H1 (cell line): Measurements from ENCODE around the gene PTGIS. TPM values are rescaled to one million over a fixed set of nuclear protein-coding genes. Genes with fewer than 3 reads are reported as not detected.
A peak's percentile ranks its signal among the peaks of the same experiment; 100 is the strongest.

ENCODE experiments used
- CTCF ChIA-PET: fragments of 300-600 bp; sonication (Branson Sonifier 250); formaldehyde crosslinking; loops from one replicate; lab custom pipeline; 2021; ENCODE audit not compliant: partially characterized antibody; lab: Charles Lee
- POLR2A ChIA-PET: fragments of 300-600 bp; sonication (Branson Sonifier 250); formaldehyde crosslinking; loops from one replicate; lab custom pipeline; 2021; ENCODE audit warnings: inconsistent platforms; ENCODE audit not compliant: partially characterized antibody; lab: Charles Lee
- DNase-seq, 2 experiments: peaks; one replicate each; pipeline versions ENCODE4 v3.0.0 to v3.0.0-alpha.2; 2010 to 2022; ENCODE audit warnings: low spot score in 2 of 2, low read depth in 1 of 2, mixed read lengths in 1 of 2
- FAIRE-seq: peaks from 2 replicates; lab custom pipeline; 2011; peaks lifted over from hg19 to GRCh38; lab: Jason Lieb, UNC
- H2AFZ ChIP-seq: 2 replicates; pipeline ENCODE4 v1.8.1; 2012; ENCODE audit warnings: low read length, inconsistent platforms
- H2AK5ac ChIP-seq: 2 replicates; pipeline ENCODE4 v1.6.1; 2013; ENCODE audit warnings: low read depth, low read length
- H2BK120ac ChIP-seq: replicated peaks from 2 replicates; pipeline ENCODE3; 2013; ENCODE audit warnings: low read depth, low read length, inconsistent platforms
- H2BK12ac ChIP-seq: 2 replicates; pipeline ENCODE4 v1.6.1; 2013; ENCODE audit warnings: low read depth, low read length
- H2BK15ac ChIP-seq: 2 replicates; pipeline ENCODE4 v1.6.1; 2013; ENCODE audit warnings: low read length
- H2BK20ac ChIP-seq: 2 replicates; pipeline ENCODE4 v1.6.1; 2013; ENCODE audit warnings: low read length
- H2BK5ac ChIP-seq: 2 replicates; pipeline ENCODE4 v1.6.1; 2013; ENCODE audit warnings: low read depth, low read length
- H3K14ac ChIP-seq: 2 replicates; pipeline ENCODE4 v1.6.1; 2013; ENCODE audit warnings: inconsistent platforms; ENCODE audit not compliant: insufficient read length
- H3K18ac ChIP-seq: 2 replicates; pipeline ENCODE4 v1.6.1; 2013; ENCODE audit warnings: low read length; ENCODE audit errors: extremely low read depth
- H3K23ac ChIP-seq: 2 replicates; pipeline ENCODE4 v1.6.1; 2013; ENCODE audit warnings: inconsistent platforms; ENCODE audit not compliant: insufficient read length
- H3K23me2 ChIP-seq: 2 replicates; pipeline ENCODE4 v1.6.1; 2013; ENCODE audit warnings: low read depth, low read length
- H3K27ac ChIP-seq: 2 replicates; pipeline ENCODE4 v1.6.1; 2011; ENCODE audit warnings: low read depth, low read length, inconsistent platforms
- H3K27me3 ChIP-seq, 4 experiments: replicated peaks in 1 of 4; 1 replicate in 1 of 4; 2 replicates in 3 of 4; pipeline versions ENCODE4 v1.6.1 to v1.8.1; 2011 to 2013; ENCODE audit warnings: low read length in 3 of 4, mild to moderate bottlenecking in 3 of 4, inconsistent platforms in 2 of 4, mixed read lengths in 2 of 4, moderate library complexity in 1 of 4; ENCODE audit not compliant: control insufficient read depth in 3 of 4, insufficient read depth in 3 of 4; ENCODE audit errors: extremely low read depth in 1 of 4
- H3K36me3 ChIP-seq, 4 experiments: 2 replicates each; pipeline versions ENCODE4 v1.6.1 to v1.8.1; 2011 to 2013; ENCODE audit warnings: mild to moderate bottlenecking in 4 of 4, low read length in 3 of 4, moderate library complexity in 2 of 4, control low read depth in 1 of 4, inconsistent platforms in 1 of 4; ENCODE audit not compliant: insufficient read depth in 4 of 4, control insufficient read depth in 2 of 4
- H3K4ac ChIP-seq: replicated peaks from 2 replicates; pipeline ENCODE3; 2013; ENCODE audit warnings: low read length, low read depth, mixed read lengths, inconsistent platforms; ENCODE audit not compliant: insufficient read length
- H3K4me1 ChIP-seq, 4 experiments: replicated peaks in 1 of 4; 1 replicate in 1 of 4; 2 replicates in 3 of 4; pipeline versions ENCODE4 v1.6.1 to v1.8.1; 2011 to 2013; ENCODE audit warnings: low read length in 3 of 4, inconsistent platforms in 2 of 4, mixed read lengths in 1 of 4; ENCODE audit not compliant: insufficient read depth in 4 of 4, control insufficient read depth in 3 of 4
- H3K4me2 ChIP-seq, 2 experiments: 2 replicates each; pipeline versions ENCODE4 v1.6.1 to v1.8.1; 2011 to 2013; ENCODE audit warnings: low read depth in 2 of 2, low read length in 2 of 2, control low read depth in 1 of 2, inconsistent platforms in 1 of 2, mild to moderate bottlenecking in 1 of 2; ENCODE audit not compliant: insufficient read depth in 1 of 2
- H3K4me3 ChIP-seq, 4 experiments: fragments of 200-600, 300-600 bp in 1 of 4; sonication (generic), shearing (Covaris generic), sonication (Bioruptor Twin) in 1 of 4; 2 replicates each; pipeline versions ENCODE4 v1.5.1 to v1.8.1; 2011 to 2016; ENCODE audit warnings: low read length in 4 of 4, low read depth in 3 of 4, control low read depth in 2 of 4, inconsistent platforms in 2 of 4, mild to moderate bottlenecking in 2 of 4, mixed read lengths in 1 of 4, moderate library complexity in 1 of 4; ENCODE audit not compliant: insufficient read depth in 2 of 4; ENCODE audit errors: extremely low read depth in 1 of 4
- H3K56ac ChIP-seq: replicated peaks from 2 replicates; pipeline ENCODE3; 2013; ENCODE audit warnings: low read depth, mild to moderate bottlenecking, mixed read lengths, low read length, inconsistent platforms; ENCODE audit not compliant: insufficient read length
- H3K79me1 ChIP-seq: 2 replicates; pipeline ENCODE4 v1.6.1; 2013; ENCODE audit warnings: low read depth, low read length, control low read depth
- H3K79me2 ChIP-seq, 2 experiments: 2 replicates each; pipeline versions ENCODE4 v1.6.1 to v1.8.1; 2012 to 2013; ENCODE audit warnings: low read length in 2 of 2, mild to moderate bottlenecking in 2 of 2, inconsistent platforms in 1 of 2; ENCODE audit not compliant: insufficient read depth in 2 of 2, control insufficient read depth in 1 of 2
- H3K9ac ChIP-seq, 4 experiments: replicated peaks in 1 of 4; 1 replicate in 1 of 4; 2 replicates in 3 of 4; pipeline versions ENCODE4 v1.6.1 to v1.8.1; 2011 to 2013; ENCODE audit warnings: low read depth in 3 of 4, low read length in 3 of 4, control low read depth in 2 of 4, mild to moderate bottlenecking in 2 of 4, moderate library complexity in 2 of 4, inconsistent platforms in 1 of 4; ENCODE audit errors: extremely low read depth in 1 of 4
- H3K9me3 ChIP-seq, 2 experiments: 2 replicates each; pipeline versions ENCODE4 v1.6.1 to v1.8.1; 2012 to 2013; ENCODE audit warnings: mild to moderate bottlenecking in 2 of 2, moderate library complexity in 2 of 2, control low read depth in 1 of 2, inconsistent platforms in 1 of 2, low read depth in 1 of 2, low read length in 1 of 2, mixed read lengths in 1 of 2; ENCODE audit not compliant: insufficient read depth in 2 of 2
- H4K20me1 ChIP-seq, 2 experiments: replicated peaks in 1 of 2; 2 replicates each; pipeline versions ENCODE3 to v1.8.1; 2011 to 2013; ENCODE audit warnings: inconsistent platforms in 2 of 2, low read length in 2 of 2, mild to moderate bottlenecking in 1 of 2; ENCODE audit not compliant: insufficient read depth in 2 of 2, control insufficient read depth in 1 of 2
- H4K5ac ChIP-seq: 2 replicates; pipeline ENCODE4 v1.6.1; 2013; ENCODE audit warnings: low read length, low read depth, mixed read lengths, inconsistent platforms; ENCODE audit not compliant: insufficient read length
- H4K8ac ChIP-seq: 2 replicates; pipeline ENCODE4 v1.8.0; 2013; ENCODE audit warnings: mild to moderate bottlenecking, moderate library complexity, low read length, inconsistent platforms; ENCODE audit not compliant: insufficient read depth; ENCODE audit errors: extremely low read depth
- H4K91ac ChIP-seq: replicated peaks from 2 replicates; pipeline ENCODE3; 2013; ENCODE audit warnings: low read length, mixed read lengths, inconsistent platforms; ENCODE audit not compliant: insufficient read length
- ASH2L ChIP-seq: fragments of 200-600, 300-600 bp; sonication (generic); IDR thresholded peaks from one replicate; pipeline ENCODE4 v1.7.1; 2017; ENCODE audit warnings: low read length
- CREB1 ChIP-seq: IDR thresholded peaks from 2 replicates; pipeline ENCODE4 v1.6.1; 2012; ENCODE audit warnings: inconsistent platforms
- JUND ChIP-seq: IDR thresholded peaks from 2 replicates; pipeline ENCODE4 v1.6.1; 2011; ENCODE audit warnings: mild to moderate bottlenecking, improper control_type of control experiment, low read length
- KDM1A ChIP-seq: fragments of 200-600, 300-600 bp; sonication (generic); IDR thresholded peaks from 2 replicates; pipeline ENCODE4 v1.7.1; 2016; ENCODE audit warnings: mild to moderate bottlenecking, low read length, borderline replicate concordance
- SP1 ChIP-seq: IDR thresholded peaks from 2 replicates; pipeline ENCODE4 v1.6.1; 2011; ENCODE audit warnings: low read depth, low read length
- TAF1 ChIP-seq: IDR thresholded peaks from 2 replicates; pipeline ENCODE4 v1.6.1; 2011; ENCODE audit warnings: mild to moderate bottlenecking, low read depth, low read length
- TEAD4 ChIP-seq: IDR thresholded peaks from 2 replicates; pipeline ENCODE4 v1.6.1; 2012; ENCODE audit warnings: low read depth, low read length, inconsistent platforms, mixed read lengths
- WGBS, 2 experiments: shearing (Covaris generic) in 1 of 2; methylation state at CpG; one replicate each; pipeline versions ENCODE4 v1.1.6 to v1.1.7; 2013 to 2015; ENCODE audit warnings: low lambda C conversion rate in 2 of 2, mixed read lengths in 2 of 2, inconsistent platforms in 1 of 2, low coverage in 1 of 2, missing lambda C conversion rate in 1 of 2; ENCODE audit not compliant: insufficient replicate concordance in 2 of 2, insufficient coverage in 1 of 2, insufficient read length in 1 of 2; ENCODE audit errors: extremely low coverage in 1 of 2, missing lambda C conversion rate in 1 of 2; 5-methylcytosine and 5-hydroxymethylcytosine counted together
- polyA plus RNA-seq, 7 experiments: library from polyadenylated mRNA; depleted of rRNA in 3 of 7; stranded (reverse) in 5 of 7; unstranded in 2 of 7; fragments of >200 nt in 5 of 7; fragments of 200-250 nt in 2 of 7; gene quantifications; 1 replicate in 5 of 7; 2 replicates in 1 of 7; 4 replicates in 1 of 7; pipeline versions ENCODE4 v1.2.1 to v1.2.3, GENCODE V29; 2011 to 2013; ENCODE audit warnings: missing spikeins in 2 of 7, mixed read lengths in 2 of 7
- total RNA-seq: library from RNA; stranded (reverse); fragmentation: NEBNext Ultra II Directional; extraction: Animal tissue kit (Norgen Biotek cat#: 25700); gene quantifications from 2 replicates; pipeline ENCODE4 v1.2.1, GENCODE V29; 2021
- TF ChIP-seq, protein P1 (sequence below): IDR thresholded peaks from 2 replicates; pipeline ENCODE4 v1.6.1; 2012; ENCODE audit warnings: inconsistent platforms
- TF ChIP-seq, protein P2 (sequence below): IDR thresholded peaks from 2 replicates; pipeline ENCODE4 v1.6.1; 2011; ENCODE audit warnings: low read length, improper control_type of control experiment

PTGIS gene
- total and polyA plus RNA-seq, 2 of the 8 experiments (the other 6 are each of a cell fraction or from before 2014, with no cell fraction given), result 29.9 to 35.5 TPM

DNA sequence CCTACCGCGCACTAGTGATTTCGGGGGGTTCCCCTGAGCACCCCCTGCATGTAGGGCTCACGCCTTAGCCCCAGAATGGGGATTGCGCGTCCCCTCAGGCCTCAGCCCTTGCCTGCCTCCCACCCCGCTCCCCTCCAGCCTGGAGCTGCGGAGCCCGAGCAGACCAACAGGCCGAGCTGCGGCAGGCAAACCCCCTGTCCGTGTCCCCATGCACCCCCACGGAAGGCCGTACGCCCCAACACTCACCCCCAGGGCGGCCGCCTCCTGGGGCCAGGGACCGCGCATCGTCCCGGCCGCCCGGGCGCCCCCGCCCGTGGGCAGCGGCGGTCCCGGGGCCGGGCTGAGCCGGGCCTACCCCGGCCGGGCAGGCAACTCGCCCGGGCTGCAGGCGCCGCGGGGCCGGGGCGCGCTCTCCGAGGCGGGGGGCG is 84.2 kb downstream of the PTGIS start:
- POLR2A ChIA-PET, result interaction anchor here (0.9 to 1.4 kb wide), 5 partner anchors 9 to 203 kb away, joined by 3 to 4 read pairs (median 4); no protein-coding TSS in a partner anchor
- FAIRE-seq (no peak), DNase-seq (peak in 1 of 2 experiments; percentile 71)
- H4K91ac ChIP-seq, result no peak overlapping the region
- H2BK120ac ChIP-seq, result no peak overlapping the region
- H4K8ac ChIP-seq, result no peak overlapping the region
- H3K9me3 ChIP-seq, result no peaks in the 10 kb centered on the region; a peak in 1 of 4 replicates
- peaks cover 0 to 5% (median under 1%) of the 10 kb centered on the region in 4 experiments; a peak in 2 of 7 replicates for H3K4me1 ChIP-seq
- no peak overlapping the region for H3K9ac ChIP-seq
- no peak overlapping the region for H2AFZ ChIP-seq
- H2AK5ac ChIP-seq, result no peak overlapping the region
- 3% methylated on average over 19 of the region's 44 CpGs; no CpG with 5 or more reads in 1 of the 2 experiments for WGBS, 2 experiments
- peaks cover 0 to 12% (median 9%) of the 10 kb centered on the region in 4 experiments; a peak in 5 of 7 replicates for H3K27me3 ChIP-seq
- no peak overlapping the region for H3K23ac ChIP-seq
- CTCF ChIA-PET, result interaction anchor here (0.6 to 8.5 kb wide), 42 partner anchors 10 to 399 kb away, joined by 3 to 126 read pairs (median 6); no protein-coding TSS in a partner anchor
- TF ChIP-seq JUND, result no peak
- TF ChIP-seq, protein P1, sequence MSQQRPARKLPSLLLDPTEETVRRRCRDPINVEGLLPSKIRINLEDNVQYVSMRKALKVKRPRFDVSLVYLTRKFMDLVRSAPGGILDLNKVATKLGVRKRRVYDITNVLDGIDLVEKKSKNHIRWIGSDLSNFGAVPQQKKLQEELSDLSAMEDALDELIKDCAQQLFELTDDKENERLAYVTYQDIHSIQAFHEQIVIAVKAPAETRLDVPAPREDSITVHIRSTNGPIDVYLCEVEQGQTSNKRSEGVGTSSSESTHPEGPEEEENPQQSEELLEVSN, result no peak
- no peak for TF ChIP-seq TEAD4
- no peak for TF ChIP-seq ASH2L
- no peak for TF ChIP-seq TAF1
- TF ChIP-seq KDM1A, result no peak
- TF ChIP-seq CREB1, result no peak
- TF ChIP-seq, protein P2, sequence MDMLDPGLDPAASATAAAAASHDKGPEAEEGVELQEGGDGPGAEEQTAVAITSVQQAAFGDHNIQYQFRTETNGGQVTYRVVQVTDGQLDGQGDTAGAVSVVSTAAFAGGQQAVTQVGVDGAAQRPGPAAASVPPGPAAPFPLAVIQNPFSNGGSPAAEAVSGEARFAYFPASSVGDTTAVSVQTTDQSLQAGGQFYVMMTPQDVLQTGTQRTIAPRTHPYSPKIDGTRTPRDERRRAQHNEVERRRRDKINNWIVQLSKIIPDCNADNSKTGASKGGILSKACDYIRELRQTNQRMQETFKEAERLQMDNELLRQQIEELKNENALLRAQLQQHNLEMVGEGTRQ, result no peak
- no peak for TF ChIP-seq SP1
- H3K23me2 ChIP-seq, result peaks cover 6% of the 10 kb centered on the region; the same call in 1 of the 2 replicates
- no peak overlapping the region for H3K56ac ChIP-seq
- H2BK12ac ChIP-seq, result no peak overlapping the region
- no peak overlapping the region for H2BK20ac ChIP-seq
- H3K79me2 ChIP-seq, result no peaks in the 10 kb centered on the region
- no peaks in the 10 kb centered on the region for H3K36me3 ChIP-seq
- H4K20me1 ChIP-seq, result peaks cover 0 to 5% of the 10 kb centered on the region in 2 experiments
- H3K79me1 ChIP-seq, result no peaks in the 10 kb centered on the region
- peak overlapping the region; percentile 41 to 75 (median 62) for H3K4me3 ChIP-seq
- peak overlapping the region; percentile 75 for H3K4ac ChIP-seq
- H2BK15ac ChIP-seq, result peak overlapping the region; percentile 88; the same call in 1 of the 2 replicates
- no peak overlapping the region for H3K14ac ChIP-seq
- H2BK5ac ChIP-seq, result no peak overlapping the region
- no peak overlapping the region; the same call in 1 of the 2 replicates for H3K18ac ChIP-seq
- H3K27ac ChIP-seq, result no peak overlapping the region
- peak overlapping the region; percentile 50 to 97 for H3K4me2 ChIP-seq
- H4K5ac ChIP-seq, result no peak overlapping the region
